ENCODE results near the gene ATP5F1E. TPM values are rescaled to one million over a fixed set of nuclear protein-coding genes. Genes with fewer than 3 reads are reported as not detected.

Gene ATP5F1E
- total and polyA plus RNA-seq, 4 donors: 11.7 to 148 (median 27.7) TPM

DNA sequence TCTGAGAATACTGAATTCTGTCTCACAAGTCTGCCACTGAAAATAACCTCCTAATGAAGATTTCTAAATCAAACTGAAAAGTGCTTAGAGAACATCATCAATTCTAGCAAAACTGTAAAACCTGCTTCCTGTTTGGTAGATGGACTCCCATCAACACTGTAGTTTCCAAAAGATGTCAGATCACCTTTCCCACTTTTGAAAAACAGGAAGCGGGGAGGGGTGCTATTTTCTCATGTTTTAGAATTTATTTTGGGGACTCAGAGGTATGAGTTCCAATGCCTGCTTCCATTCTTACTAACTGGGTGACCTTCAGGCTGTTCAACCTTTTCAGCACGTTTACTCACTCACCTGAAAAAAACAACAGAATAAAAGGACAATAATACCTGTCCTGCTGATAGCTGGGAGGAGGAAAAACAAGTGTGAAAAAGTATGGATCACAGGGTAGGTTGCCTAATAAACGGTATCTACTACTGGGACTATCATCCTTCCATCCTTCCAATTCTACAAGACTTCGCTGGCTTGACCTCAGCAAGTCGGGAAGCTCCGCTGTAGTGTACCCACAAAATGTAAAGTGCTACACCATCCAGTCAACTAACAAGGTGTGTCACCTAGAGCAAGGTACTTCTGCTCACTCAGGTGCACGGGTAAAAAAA, 1.1 kb downstream of the ATP5F1E start:
- WGBS: 67% methylated on average over 7 of the region's 7 CpGs
- no peak for DNase-seq (ENCODE audit: low spot score)
- H3K27ac ChIP-seq (ENCODE audit: low read depth in 1 of 2, low read length in 2 of 2): no peak overlapping the region
- H3K4me1 ChIP-seq (ENCODE audit: control insufficient read depth in 4 of 4, insufficient read depth in 4 of 4, low read length in 3 of 4): peaks cover 3 to 27% (median 17%) of the 10 kb centered on the region in 4 donors
- TF ChIP-seq RAD21 (IDR thresholded peaks at IDR 0.05): no peak
- no peak for TF ChIP-seq HNF4A (conservative IDR thresholded peaks at IDR 0.05)
- TF ChIP-seq TAF1 (conservative IDR thresholded peaks at IDR 0.05): no peak
- no peak for TF ChIP-seq JUND (IDR thresholded peaks at IDR 0.05)
- TF ChIP-seq EGR1 (IDR thresholded peaks at IDR 0.05; ENCODE audit: low read depth in 2 of 2): no peak
- TF ChIP-seq REST (IDR thresholded peaks at IDR 0.05): no peak
- peaks cover 5 to 38% (median 33%) of the 10 kb centered on the region in 4 donors for H3K36me3 ChIP-seq (ENCODE audit: control insufficient read depth in 4 of 4, insufficient read depth in 3 of 4, low read depth in 1 of 4, low read length in 3 of 4)
- peak overlapping the region; percentile 67 to 94 (median 79) for H3K4me3 ChIP-seq (ENCODE audit: low read depth in 1 of 3, low read length in 3 of 3)
- no peaks in the 10 kb centered on the region for H3K9me3 ChIP-seq (ENCODE audit: control insufficient read depth in 4 of 4, low read length in 3 of 4)
- H3K9ac ChIP-seq (ENCODE audit: low read depth in 1 of 2, low read length in 2 of 2): peak overlapping the region in 1 of 2 donors; percentile 83
- no peaks in the 10 kb centered on the region for H3K27me3 ChIP-seq (ENCODE audit: control insufficient read depth in 4 of 4, insufficient read depth in 4 of 4, low read length in 3 of 4)

GRCh38 chr20:59028812-59029211, 3.3 kb downstream of the ATP5F1E start:
- no peaks in the 10 kb centered on the region for H3K9me3 ChIP-seq (ENCODE audit: control insufficient read depth in 4 of 4, low read length in 3 of 4)
- no peaks in the 10 kb centered on the region for H3K27me3 ChIP-seq (ENCODE audit: control insufficient read depth in 4 of 4, insufficient read depth in 4 of 4, low read length in 3 of 4)
- H3K9ac ChIP-seq (ENCODE audit: low read depth in 1 of 2, low read length in 2 of 2): no peak overlapping the region
- 71% methylated on average over 2 of the region's 2 CpGs for WGBS
- no peak overlapping the region for H3K27ac ChIP-seq (ENCODE audit: low read depth in 1 of 2, low read length in 2 of 2)
- TF ChIP-seq GABPA (IDR thresholded peaks at IDR 0.05 in 1 of 2, conservative IDR thresholded peaks at IDR 0.05 in 1 of 2) (no peak), JUND (IDR thresholded peaks at IDR 0.05) (no peak), FOXA2 (IDR thresholded peaks at IDR 0.05) (no peak), RAD21 (IDR thresholded peaks at IDR 0.05) (no peak), FOXA1 (IDR thresholded peaks at IDR 0.05) (no peak), RXRA (IDR thresholded peaks at IDR 0.05) (no peak), MAX (IDR thresholded peaks at IDR 0.05) (no peak), HNF4A (conservative IDR thresholded peaks at IDR 0.05) (no peak), ATF3 (IDR thresholded peaks at IDR 0.05) (no peak), EGR1 (IDR thresholded peaks at IDR 0.05; ENCODE audit: low read depth in 2 of 2) (no peak), NR2F2 (IDR thresholded peaks at IDR 0.05) (no peak), REST (IDR thresholded peaks at IDR 0.05) (no peak), ZBTB33 (IDR thresholded peaks at IDR 0.05) (no peak), YY1 (IDR thresholded peaks at IDR 0.05) (no peak), TAF1 (conservative IDR thresholded peaks at IDR 0.05) (no peak), CTCF (IDR thresholded peaks at IDR 0.05; ENCODE audit: low read depth, low read length, missing input control) (no peak), SP1 (IDR thresholded peaks at IDR 0.05) (no peak), HNF4G (IDR thresholded peaks at IDR 0.05) (no peak)
- peaks cover 8 to 40% (median 20%) of the 10 kb centered on the region in 4 donors for H3K36me3 ChIP-seq (ENCODE audit: control insufficient read depth in 4 of 4, insufficient read depth in 3 of 4, low read depth in 1 of 4, low read length in 3 of 4)
- no peak for DNase-seq (ENCODE audit: low spot score)
- H3K4me1 ChIP-seq (ENCODE audit: control insufficient read depth in 4 of 4, insufficient read depth in 4 of 4, low read length in 3 of 4): peaks cover 4 to 32% (median 21%) of the 10 kb centered on the region in 4 donors
- no peak overlapping the region for H3K4me3 ChIP-seq (ENCODE audit: low read depth in 1 of 3, low read length in 3 of 3)

All from liver (tissue), 9 donors.